HG03558 (cell line): Measurements from ENCODE around the gene ICAM2.

Experiments used
- ATAC-seq: cut with Tn5 transposase; IDR thresholded peaks from one replicate; pipeline ENCODE4 v1.9.1; 2021; ENCODE audit warnings: moderate number of reproducible peaks; ENCODE audit not compliant: unreplicated experiment; ENCODE audit errors: extremely low read depth

The ICAM2 gene

DNA sequence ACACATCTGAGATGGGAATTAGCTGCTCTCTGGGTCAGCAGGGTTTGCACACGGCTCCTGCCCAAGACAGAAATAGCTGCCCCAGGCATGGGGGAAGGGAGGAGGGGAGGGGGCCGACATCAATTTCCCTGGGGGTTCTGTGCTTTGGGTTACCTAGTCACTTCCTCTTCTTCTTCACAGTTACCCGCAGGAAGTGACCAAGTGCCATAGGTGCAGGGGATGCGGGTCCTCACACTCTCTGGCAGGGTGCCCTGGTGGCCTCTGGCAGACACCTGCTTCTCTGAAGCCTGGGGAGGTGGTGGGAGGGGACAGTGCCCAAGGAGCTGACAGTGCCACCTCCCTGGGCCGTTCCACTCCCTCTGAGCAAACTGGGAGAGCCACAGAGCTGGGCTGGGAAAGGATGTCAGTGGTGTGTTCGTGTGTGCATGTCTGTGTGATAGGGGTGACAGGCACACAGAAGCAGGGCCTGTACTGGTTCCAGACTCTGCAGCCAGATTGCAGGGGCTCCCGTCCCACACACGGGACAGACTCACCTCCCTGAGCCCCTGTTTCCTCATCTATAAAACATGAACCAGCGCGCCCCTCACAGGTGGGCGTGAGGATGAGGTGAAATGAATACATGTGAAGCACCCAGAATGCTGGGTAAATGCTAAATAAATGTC is 65.9 kb downstream of the ICAM2 start:
- ATAC-seq: no peak
